HG03097 (cell line): ENCODE results near the gene FTO.
"Not testable (repeated sequence)": the region's sequence is repeated elsewhere in the genome, so short reads cannot be mapped to it uniquely, and the experiment has no call there.

ENCODE experiments used
- ATAC-seq: cut with Tn5 transposase; IDR thresholded peaks from one replicate; pipeline ENCODE4 v1.9.1; 2021; ENCODE audit not compliant: unreplicated experiment, low FRiP score

Gene FTO

DNA sequence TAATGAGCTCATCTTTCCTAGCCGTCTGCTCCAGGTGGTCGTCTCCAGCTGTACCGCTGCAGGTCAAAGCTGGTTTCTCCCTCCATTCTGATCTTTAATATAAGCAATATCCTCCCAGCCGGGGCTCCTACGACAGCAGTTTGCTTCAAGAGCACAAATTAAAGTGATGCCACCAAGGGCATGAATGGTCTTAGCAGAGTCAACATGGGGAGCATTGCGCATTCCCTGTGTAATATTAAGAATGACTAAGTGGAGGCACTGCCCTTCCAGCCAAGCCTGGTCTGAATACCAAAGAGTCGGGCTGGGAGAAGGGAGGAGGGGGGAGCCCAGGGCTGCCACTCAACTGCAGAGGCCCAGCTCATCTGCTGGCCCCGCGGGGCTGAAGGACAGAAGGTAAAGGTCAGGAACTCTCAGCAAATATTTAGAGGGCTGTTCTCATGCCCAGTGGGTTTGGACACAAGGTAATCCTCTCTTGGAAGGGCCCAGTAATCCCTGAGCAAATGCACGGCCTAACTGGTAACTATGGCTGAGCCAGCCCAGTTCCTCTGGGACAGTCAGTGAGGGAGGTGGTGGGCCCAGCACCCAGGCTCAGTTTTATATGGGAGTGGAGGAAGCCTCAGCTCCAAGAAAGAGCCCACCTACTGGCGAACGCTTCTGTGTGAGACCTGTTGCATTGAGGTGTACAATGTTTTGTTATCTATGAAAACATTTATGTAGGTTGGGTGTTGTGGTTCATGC is 461.4 kb downstream of the FTO start:
- no peak for ATAC-seq

GRCh38 chr16:54165912-54166865 is 462.2 kb downstream of the FTO start:
- ATAC-seq: no peak

- ATAC-seq: no peak
These were observed 465.2 kb downstream of the FTO start for GRCh38 chr16:54169112-54169511.

GRCh38 chr16:54171626-54172537 is 467.9 kb downstream of the FTO start:
- no peak for ATAC-seq

DNA sequence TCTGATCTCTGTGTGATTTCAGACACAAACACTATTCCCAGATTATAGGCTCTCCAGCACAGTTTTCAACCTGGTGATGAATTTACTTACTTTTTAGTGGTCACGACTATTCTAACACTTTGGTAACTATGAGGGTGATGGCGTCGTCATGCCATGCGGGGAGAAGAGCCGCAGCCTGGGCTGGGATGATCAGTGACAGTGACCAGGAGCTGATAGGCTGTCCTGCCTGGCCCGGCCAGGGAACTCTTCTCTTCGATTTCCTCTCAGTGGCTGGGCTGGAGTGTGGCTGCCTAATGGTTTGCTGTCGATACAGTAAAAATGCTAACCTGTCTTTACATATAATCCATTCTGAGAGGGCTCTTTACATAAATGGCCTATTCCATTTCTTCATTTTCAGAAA is 469.5 kb downstream of the FTO start:
- no peak for ATAC-seq

DNA sequence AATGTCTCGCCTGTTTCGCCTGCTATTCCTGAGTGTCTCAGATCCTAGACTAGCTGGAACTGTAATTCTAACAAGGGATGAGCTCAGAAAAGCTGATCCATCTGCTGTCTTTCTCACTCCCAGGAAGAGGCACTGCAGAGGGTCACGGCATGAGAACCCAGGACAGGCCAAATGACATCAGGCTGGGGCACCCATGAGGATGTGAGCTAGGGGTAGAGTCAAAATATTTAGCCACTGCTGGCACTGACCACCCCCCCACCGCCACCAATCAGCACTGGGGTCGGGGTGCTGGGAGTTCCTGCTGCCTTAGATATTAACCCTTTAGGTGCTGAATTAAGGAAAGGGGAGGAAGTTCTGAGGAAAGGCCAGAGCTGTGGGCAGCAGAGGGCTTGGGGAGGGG is 470.2 kb downstream of the FTO start:
- no peak for ATAC-seq

DNA sequence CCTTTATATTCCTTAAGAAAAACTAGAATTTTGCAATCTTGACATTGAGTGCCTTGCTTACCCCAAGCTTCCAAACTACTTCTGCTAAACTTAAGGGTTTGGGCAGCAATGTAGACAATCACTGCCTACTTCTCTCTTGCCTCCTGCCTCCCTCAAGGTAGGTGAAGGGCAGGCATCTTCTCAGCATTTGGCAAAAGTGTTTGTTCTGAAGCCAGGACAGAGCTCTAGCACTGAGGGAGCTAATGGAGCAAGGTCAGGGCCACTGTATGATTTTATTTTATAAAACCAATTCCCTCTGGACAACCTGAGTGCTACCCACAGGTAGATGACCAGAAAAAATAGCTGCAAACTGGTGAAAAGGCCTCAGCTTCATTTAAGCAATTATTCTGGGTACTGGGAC is 470.8 kb downstream of the FTO start:
- ATAC-seq: no peak

DNA sequence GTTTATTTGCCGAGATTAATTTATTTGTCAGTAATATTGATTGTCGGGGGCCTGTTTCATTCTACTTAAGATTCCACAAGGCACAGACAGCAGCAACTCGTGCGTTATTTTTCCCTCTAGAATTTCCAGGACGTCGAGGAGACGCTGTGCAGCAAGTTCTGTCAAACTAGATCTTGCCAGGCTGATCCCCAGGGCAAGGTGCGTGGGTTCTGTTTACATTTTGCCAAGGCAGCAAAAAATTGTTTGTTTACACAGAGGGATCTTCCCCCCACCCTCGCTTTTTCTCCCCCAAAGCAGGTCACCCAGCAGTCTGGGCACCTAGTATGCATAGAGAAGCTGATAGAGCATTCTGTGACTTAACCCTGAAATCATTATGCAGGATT is 471.2 kb downstream of the FTO start:
- no peak for ATAC-seq

GRCh38 chr16:54175552-54176375 is 471.8 kb downstream of the FTO start:
- no peak for ATAC-seq

DNA sequence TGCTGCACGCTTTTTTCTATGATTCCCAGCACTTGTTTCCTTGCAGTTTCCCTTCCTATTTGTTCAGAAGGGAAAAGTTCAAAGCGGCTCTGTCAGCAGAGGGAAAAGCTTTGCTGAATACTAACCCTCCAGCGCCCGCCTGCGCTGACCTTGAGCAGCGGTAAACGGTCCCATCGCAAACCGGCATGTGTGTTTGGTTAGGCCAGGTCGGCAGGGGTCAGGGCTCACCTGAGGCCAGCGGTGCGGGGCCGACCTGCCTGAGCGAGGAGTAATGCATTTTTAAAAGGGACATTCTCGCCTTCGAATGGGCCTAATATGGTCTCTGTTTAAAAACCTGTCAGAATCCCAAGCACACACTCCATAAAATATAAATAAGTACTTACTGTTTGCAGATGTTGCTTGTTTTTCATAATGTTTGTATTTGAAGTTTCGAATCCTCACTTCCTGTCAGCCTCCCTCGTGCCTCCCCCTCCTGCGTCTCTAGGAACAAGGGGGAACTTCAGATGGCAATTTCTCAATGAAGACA is 472.5 kb downstream of the FTO start:
- ATAC-seq: no peak

DNA sequence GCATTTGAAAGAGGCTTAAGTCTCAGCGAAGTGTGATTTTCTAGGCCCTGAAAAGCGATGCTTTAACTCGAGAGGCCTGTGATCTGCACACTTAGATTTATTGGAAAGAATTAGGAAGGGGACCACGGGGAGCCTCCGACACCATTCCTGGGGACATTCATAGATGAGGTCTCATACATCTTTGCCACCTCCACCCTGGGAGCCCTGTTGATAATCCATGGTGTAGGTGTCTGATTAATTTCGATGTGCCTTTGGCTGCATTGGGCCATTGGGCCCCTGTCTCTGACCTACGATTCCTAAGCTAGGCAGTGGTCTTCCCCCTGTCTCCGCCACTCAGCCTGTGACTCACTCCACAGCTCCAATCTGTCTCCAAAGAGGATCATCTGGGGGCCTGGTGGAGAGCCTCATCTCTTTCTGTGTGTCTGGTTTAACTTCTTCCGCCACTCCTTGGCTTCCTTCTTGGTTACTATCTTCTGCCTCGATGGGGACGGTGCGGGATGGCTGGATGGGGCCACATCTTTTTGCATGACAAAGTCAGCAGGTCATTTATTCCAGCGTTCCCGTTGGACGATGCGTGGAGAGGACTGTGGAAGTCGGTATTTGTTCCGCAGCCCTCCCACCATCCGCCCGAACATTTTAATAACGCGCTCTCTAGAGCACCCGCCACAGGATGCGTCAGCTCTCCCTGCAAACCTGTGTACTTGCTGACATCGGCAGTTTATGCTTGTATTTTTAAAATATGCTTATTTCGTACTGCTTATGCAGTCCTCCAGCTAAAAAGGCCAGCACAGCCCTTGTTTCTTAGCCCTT is 473.3 kb downstream of the FTO start:
- no peak for ATAC-seq

DNA sequence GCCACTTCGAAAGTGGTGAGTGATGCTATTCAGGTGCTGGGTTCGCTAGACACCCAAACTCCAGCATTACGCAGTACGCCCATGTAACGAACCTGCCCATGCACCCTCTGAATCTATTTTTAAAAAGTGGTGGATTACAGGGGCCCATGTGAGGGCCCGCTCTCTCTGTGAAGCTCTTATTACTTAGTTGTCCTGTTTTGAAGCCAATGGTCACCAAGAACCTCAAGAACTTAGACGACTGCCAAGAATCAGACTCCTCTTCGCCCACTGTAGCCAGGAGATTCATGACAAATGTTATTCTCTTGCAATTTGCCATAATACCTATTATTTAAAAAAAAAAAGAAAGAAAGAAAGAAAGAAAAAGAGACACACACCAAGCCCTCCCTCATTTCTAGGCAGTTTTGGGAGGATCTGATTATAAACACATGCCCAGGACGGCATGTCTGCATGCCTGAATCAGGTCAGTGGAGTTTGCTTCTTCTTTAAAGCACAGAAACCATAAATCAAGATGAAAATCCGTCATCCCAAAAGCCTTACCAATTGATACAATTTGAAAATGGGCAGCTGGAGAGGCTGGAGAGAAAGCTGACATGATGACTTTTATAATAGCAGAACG is 474.0 kb downstream of the FTO start:
- ATAC-seq: no peak

DNA sequence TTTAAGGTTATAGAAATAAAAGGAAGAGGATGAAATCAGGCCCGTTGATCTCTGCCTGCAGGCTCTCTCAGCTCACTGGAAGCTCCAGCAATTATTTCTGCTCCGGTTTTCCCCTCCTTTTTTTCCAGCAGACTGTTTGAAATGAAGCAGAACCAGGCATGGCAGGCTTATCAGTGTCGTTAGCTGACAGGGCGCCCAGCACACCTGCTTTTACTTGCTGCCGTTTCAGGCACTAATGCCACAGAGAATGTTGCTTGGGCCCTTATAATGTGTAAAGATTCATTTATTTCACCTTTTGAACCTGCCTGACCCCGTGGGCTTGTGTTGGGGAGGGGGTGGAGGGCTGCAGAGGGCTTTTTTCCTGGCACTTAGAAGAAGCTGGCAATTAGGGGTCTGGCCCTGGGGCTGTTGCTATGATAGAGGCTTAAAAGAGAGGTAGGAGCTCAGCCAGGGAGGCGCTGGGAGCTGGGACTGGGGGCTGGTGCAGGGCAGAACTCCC is 474.6 kb downstream of the FTO start:
- ATAC-seq: no peak

GRCh38 chr16:54180421-54181359 is 476.7 kb downstream of the FTO start:
- ATAC-seq: no peak

DNA sequence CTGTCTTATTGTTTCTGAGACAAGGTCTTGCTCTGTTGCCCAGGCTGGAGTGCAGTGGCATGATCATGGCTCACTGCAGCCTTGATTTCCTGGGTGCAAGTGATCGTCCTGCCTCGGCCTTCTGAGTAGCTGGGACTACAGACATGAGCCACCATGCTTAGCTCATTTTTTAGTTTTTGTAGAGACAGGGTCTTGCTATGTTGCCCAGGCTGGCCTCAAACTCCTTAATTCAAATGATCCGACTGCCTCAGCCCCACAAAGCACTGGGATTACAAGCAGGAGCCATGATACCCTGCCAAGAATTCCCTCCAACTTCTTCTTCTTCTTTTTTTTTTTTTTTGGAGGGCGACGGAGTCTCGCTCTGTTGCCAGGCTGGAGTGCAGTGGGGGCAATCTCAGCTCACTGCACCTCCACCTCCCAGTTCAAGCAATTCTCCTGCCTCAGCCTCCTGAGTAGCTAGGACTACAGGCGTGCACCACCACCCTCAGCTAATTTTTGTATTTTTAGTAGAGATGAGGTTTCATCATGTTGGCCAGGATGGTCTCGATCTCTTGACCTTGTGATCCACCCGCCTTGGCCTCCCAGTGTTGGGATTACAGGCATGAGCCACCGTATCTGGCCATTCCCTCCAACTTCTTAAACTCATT is 477.9 kb downstream of the FTO start:
- not testable (repeated sequence) for ATAC-seq

GRCh38 chr16:54185045-54185444 is 481.1 kb downstream of the FTO start:
- ATAC-seq: no peak

GRCh38 chr16:54191163-54191562 is 487.2 kb downstream of the FTO start:
- no peak for ATAC-seq
